ENCODE results near the gene PNPLA6. TPM values are rescaled to one million over a fixed set of nuclear protein-coding genes. Genes with fewer than 3 reads are reported as not detected.
A peak's percentile ranks its signal among the peaks of the same experiment; 100 is the strongest.

The PNPLA6 gene
- total RNA-seq, 4 donors from 2014 or later: 57.8 to 112 (median 78.5) TPM

DNA sequence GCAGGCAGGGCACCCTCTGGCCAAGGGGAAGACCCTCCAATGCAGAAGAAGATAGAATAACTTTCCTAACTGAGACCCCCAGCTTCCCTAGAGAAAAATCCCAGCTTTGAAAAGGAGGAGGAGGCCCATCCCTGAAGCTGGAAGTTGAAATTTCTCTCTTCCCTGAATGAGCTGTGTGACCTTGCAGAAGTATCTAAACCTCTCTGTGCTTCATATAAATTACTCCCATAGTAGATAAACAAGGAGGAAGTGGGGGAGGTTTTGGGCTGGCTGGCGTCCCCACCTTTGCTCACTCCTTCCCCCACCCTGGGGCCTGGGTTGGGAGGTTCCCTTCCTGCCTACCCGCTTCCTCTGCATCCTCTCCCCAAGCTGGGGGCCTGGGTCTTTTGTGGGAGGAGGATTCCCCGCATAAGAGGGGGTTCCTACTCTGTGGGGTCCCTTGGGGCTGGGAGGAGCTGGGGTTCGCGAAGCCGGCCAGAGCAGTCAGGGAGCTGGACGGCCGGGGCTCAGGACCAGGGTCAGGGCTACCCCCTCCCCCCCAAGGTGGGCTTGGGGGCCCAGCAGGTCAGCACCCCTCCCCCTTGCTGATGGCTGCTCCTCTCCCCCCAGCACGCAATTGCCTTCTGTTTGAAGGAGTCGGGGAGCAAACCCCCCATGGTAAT lies 71.8 kb downstream of the PNPLA6 start:
- DNase-seq (ENCODE audit: low spot score in 2 of 2): peak in 1 of 2 donors; percentile 58
- 77% methylated on average over 2 of the region's 10 CpGs for WGBS
- Histone ChIP-seq H3K9me3 (no peaks in the 10 kb centered on the region), H3K36me3 (peaks cover 45% of the 10 kb centered on the region), H3K4me3 (no peak overlapping the region), H3K4me1 (peaks cover 3% of the 10 kb centered on the region), H3K27ac (no peak overlapping the region), H3K27me3 (peaks cover 14% of the 10 kb centered on the region)
- TF ChIP-seq EP300 (IDR thresholded peaks at IDR 0.05): no peak
- TF ChIP-seq, protein P1, sequence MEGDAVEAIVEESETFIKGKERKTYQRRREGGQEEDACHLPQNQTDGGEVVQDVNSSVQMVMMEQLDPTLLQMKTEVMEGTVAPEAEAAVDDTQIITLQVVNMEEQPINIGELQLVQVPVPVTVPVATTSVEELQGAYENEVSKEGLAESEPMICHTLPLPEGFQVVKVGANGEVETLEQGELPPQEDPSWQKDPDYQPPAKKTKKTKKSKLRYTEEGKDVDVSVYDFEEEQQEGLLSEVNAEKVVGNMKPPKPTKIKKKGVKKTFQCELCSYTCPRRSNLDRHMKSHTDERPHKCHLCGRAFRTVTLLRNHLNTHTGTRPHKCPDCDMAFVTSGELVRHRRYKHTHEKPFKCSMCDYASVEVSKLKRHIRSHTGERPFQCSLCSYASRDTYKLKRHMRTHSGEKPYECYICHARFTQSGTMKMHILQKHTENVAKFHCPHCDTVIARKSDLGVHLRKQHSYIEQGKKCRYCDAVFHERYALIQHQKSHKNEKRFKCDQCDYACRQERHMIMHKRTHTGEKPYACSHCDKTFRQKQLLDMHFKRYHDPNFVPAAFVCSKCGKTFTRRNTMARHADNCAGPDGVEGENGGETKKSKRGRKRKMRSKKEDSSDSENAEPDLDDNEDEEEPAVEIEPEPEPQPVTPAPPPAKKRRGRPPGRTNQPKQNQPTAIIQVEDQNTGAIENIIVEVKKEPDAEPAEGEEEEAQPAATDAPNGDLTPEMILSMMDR (IDR thresholded peaks at IDR 0.05): no peak
- no peak for TF ChIP-seq POLR2A (IDR thresholded peaks at IDR 0.05)
- no peak for TF ChIP-seq POLR2AphosphoS5 (IDR thresholded peaks at IDR 0.05)

DNA sequence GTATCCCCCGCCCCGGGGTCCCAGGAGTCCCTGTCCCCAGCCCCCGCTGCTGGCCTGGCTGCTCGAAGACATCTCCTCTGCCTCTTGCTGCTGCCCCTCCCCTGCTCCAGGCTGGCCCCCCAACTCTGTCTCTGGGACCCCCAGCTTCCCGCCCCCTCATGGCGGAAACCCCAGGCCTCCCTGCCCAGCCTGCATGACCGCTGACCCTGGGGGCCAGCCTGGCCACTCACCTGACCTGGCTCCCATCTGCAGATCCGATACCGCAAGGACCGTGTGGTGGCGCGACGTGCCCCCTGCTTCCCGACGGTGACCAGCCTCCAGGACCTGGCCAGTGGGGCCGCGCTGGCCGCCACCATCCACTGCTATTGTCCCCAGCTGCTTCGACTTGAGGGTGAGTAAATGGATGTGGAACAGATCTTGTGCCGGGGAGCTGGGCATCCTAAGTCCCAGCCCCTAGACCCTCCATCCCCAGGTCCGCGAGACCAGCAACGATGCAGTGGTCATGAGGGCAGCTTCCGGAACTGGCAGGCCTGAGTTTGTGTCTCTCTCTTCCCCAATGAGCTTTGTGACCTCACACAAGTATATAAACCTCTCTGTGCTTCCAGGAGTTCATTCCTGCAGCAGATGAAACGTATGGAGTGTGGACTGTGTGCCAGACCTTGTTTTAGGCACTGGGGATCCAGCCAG lies 72.5 kb downstream of the PNPLA6 start:
- no peak for TF ChIP-seq POLR2A (IDR thresholded peaks at IDR 0.05)
- no peak for TF ChIP-seq POLR2AphosphoS5 (IDR thresholded peaks at IDR 0.05)
- TF ChIP-seq EP300 (IDR thresholded peaks at IDR 0.05): no peak
- Histone ChIP-seq H3K36me3 (peaks cover 51% of the 10 kb centered on the region), H3K4me3 (no peak overlapping the region), H3K27ac (no peak overlapping the region), H3K27me3 (peaks cover 8% of the 10 kb centered on the region), H3K4me1 (no peaks in the 10 kb centered on the region), H3K9me3 (no peaks in the 10 kb centered on the region)
- WGBS: 88% methylated on average over 18 of the region's 25 CpGs
- no peak for DNase-seq (ENCODE audit: low spot score in 2 of 2)

DNA sequence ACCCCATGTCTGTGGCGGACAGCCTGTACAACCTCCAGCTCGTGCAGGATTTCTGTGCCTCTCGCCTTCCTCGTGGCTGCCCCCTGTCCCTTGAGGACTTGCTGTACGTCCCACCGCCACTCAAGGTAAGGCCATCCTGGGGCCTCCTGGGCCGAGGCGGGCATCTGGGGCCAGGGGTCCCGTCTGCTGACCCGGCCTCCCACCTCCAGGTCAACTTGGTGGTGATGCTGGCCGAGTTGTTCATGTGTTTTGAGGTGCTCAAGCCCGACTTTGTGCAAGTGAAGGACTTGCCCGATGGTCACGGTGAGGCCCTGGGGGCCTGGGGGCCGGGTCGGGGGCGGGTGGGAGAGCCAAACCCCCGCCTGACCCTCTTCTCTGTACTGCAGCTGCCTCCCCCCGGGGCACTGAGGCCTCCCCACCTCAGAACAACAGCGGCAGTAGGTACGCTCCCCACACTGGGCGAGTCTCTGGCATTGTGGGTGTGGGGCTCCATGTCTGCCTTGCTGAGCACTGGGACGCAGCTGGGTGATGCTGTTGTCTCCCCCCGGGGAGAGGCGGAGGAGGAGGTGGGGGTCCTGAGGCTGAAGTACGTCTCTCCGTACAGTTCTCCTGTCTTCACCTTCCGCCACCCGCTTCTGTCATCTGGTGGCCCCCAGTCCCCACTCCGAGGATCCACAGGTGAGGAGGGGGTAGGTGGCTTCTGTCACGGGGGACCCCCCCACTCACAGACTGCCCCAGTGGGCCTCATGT lies 75.1 kb downstream of the PNPLA6 start:
- no peaks in the 10 kb centered on the region for H3K9me3 ChIP-seq
- TF ChIP-seq, protein P1 (IDR thresholded peaks at IDR 0.05): no peak
- TF ChIP-seq POLR2A (IDR thresholded peaks at IDR 0.05) (no peak), POLR2AphosphoS5 (IDR thresholded peaks at IDR 0.05) (no peak), EP300 (IDR thresholded peaks at IDR 0.05) (no peak)
- no peaks in the 10 kb centered on the region for H3K4me1 ChIP-seq
- H3K4me3 ChIP-seq: no peak overlapping the region
- H3K27me3 ChIP-seq: no peaks in the 10 kb centered on the region
- H3K36me3 ChIP-seq: peaks cover 56% of the 10 kb centered on the region
- no peak for DNase-seq (ENCODE audit: low spot score in 2 of 2)
- H3K27ac ChIP-seq: no peak overlapping the region
- WGBS: 94% methylated on average over 13 of the region's 31 CpGs

Other genes starting within 250 kb of the PNPLA6 start
- gene INSR, start 241.3 kb upstream of the PNPLA6 start, total RNA-seq: 100 to 1,000 TPM in 1 of 4 donors, 10 to 100 TPM in 3; 51.5 to 173 (median 77.8) TPM
- 10 to 100 TPM; 24.2 to 43.5 (median 31.2) TPM for gene ARHGEF18, start 186.8 kb upstream of the PNPLA6 start, total RNA-seq
- gene PEX11G, start 46.7 kb upstream of the PNPLA6 start, total RNA-seq: 1 to 10 TPM; 2.9 to 5.2 (median 4.1) TPM
- 10 to 100 TPM; 28.7 to 48.5 (median 39.5) TPM for gene ZNF358, start 19.6 kb upstream of the PNPLA6 start, total RNA-seq
- gene MCOLN1, start 13.1 kb upstream of the PNPLA6 start, total RNA-seq: 10 to 100 TPM; 15.9 to 43.6 (median 29.5) TPM
- 10 to 100 TPM; 60.5 to 82.7 (median 63.9) TPM for gene CAMSAP3, start 60.1 kb downstream of the PNPLA6 start, total RNA-seq
- 10 to 100 TPM; 45.1 to 68.2 (median 55.5) TPM for gene XAB2, start 93.8 kb downstream of the PNPLA6 start, total RNA-seq
- 10 to 100 TPM; 11.4 to 17.4 (median 12.6) TPM for gene PET100, start 94.1 kb downstream of the PNPLA6 start, total RNA-seq
- gene PCP2, start 98.0 kb downstream of the PNPLA6 start, total RNA-seq: 1 to 10 TPM; 1.6 to 9.9 (median 1.6) TPM
- 10 to 100 TPM; 41.2 to 88.7 (median 50.9) TPM for gene STXBP2, start 101.4 kb downstream of the PNPLA6 start, total RNA-seq
- gene RETN, start 133.3 kb downstream of the PNPLA6 start, total RNA-seq: not detected
- gene MCEMP1, start 141.4 kb downstream of the PNPLA6 start, total RNA-seq: 1 to 10 TPM in 1 of 4 donors, not detected in 3; 1.4 TPM
- 100 to 1,000 TPM in 2 of 4 donors, 10 to 100 TPM in 2; 63.0 to 144 (median 103) TPM for gene TRAPPC5, start 145.1 kb downstream of the PNPLA6 start, total RNA-seq
- not detected for gene FCER2, start 166.4 kb downstream of the PNPLA6 start, total RNA-seq
- gene CLEC4G, start 196.4 kb downstream of the PNPLA6 start, total RNA-seq: 1 to 10 TPM in 1 of 4 donors, under 1 TPM in 1, not detected in 2; 0.49 to 3.9 TPM
- gene CD209, start 211.8 kb downstream of the PNPLA6 start, total RNA-seq: 1 to 10 TPM in 1 of 4 donors, under 1 TPM in 3; 0.16 to 1.6 (median 0.50) TPM
- gene CLEC4M, start 227.5 kb downstream of the PNPLA6 start, total RNA-seq: not detected

All from suprapubic skin (tissue), 4 donors.